ENCODE measurements around the gene STIM1. TPM values are rescaled to one million over a fixed set of nuclear protein-coding genes. Genes with fewer than 3 reads are reported as not detected.

Gene STIM1
- total and polyA plus RNA-seq, 10 of the 15 experiments (the other 5 are each of a cell fraction or from before 2014, with no cell fraction given), result 8.6 to 57.7 (median 29.3) TPM

GRCh38 chr11:3959015-3959902 lies 103.8 kb downstream of the STIM1 start (continued):
- TF ChIP-seq RAD21 (IDR thresholded peaks at IDR 0.05; ENCODE audit: insufficient read depth, low read depth, low read length), result peak; percentile 41; the same call in 1 of the 2 replicates
- TF ChIP-seq CEBPB (IDR thresholded peaks at IDR 0.05; ENCODE audit: borderline replicate concordance in 1 of 2, low read depth in 2 of 2, low read length in 2 of 2), result no peak
- no peak for TF ChIP-seq STAT1 (conservative IDR thresholded peaks at IDR 0.05)
- TF ChIP-seq FOXM1 (IDR thresholded peaks at IDR 0.05; ENCODE audit: low read depth, low read length), result 0 out of 2 replicates have a peak, but pooled peaks have one; percentile 39
- no peak for TF ChIP-seq HDGF (IDR thresholded peaks at IDR 0.05)
- TF ChIP-seq FOS (IDR thresholded peaks at IDR 0.05; ENCODE audit: borderline replicate concordance, extremely low read depth, insufficient read length), result no peak
- peak; percentile 25 to 32 (median 30); a peak in 3 of 6 replicates for TF ChIP-seq CTCF (IDR thresholded peaks at IDR 0.05 in 2 of 3, conservative IDR thresholded peaks at IDR 0.05 in 1 of 3; ENCODE audit: control insufficient read depth in 2 of 3, extremely low read depth in 1 of 3, insufficient read depth in 1 of 3, low read depth in 3 of 3, low read length in 3 of 3)
- TF ChIP-seq SMAD1 (IDR thresholded peaks at IDR 0.05; ENCODE audit: low read depth, partially characterized antibody), result no peak
- no peak for TF ChIP-seq SRF (IDR thresholded peaks at IDR 0.05; ENCODE audit: low read depth in 2 of 2, low read length in 2 of 2)
- TF ChIP-seq MLLT1 (IDR thresholded peaks at IDR 0.05), result peak; percentile 44; the same call in 1 of the 2 replicates
- TF ChIP-seq NFIC (IDR thresholded peaks at IDR 0.05; ENCODE audit: low read depth, low read length), result peak; percentile 52; the same call in 1 of the 2 replicates
- 0 out of 4 replicates have a peak, but pooled peaks of 1 of the 2 experiments have one; percentile 24 for TF ChIP-seq BHLHE40 (IDR thresholded peaks at IDR 0.05; ENCODE audit: borderline replicate concordance in 1 of 2, low read depth in 2 of 2, low read length in 1 of 2)

All from GM12878 (cell line).